AG10803 (cell line): ENCODE data around the gene MED25.

Source experiments
- DNase-seq: peaks from one replicate; pipeline ENCODE4 v3.0.0; 2010; ENCODE audit warnings: low read depth
- H3K4me3 ChIP-seq: 2 replicates; pipeline ENCODE4 v1.5.1; 2011; ENCODE audit warnings: mild to moderate bottlenecking, low read length, control low read depth
- TF ChIP-seq, protein P1 (sequence below): conservative IDR thresholded peaks from 2 replicates; pipeline ENCODE4 v1.5.1; 2011; ENCODE audit warnings: mild to moderate bottlenecking, low read length, control low read depth, inconsistent platforms

The MED25 gene

DNA sequence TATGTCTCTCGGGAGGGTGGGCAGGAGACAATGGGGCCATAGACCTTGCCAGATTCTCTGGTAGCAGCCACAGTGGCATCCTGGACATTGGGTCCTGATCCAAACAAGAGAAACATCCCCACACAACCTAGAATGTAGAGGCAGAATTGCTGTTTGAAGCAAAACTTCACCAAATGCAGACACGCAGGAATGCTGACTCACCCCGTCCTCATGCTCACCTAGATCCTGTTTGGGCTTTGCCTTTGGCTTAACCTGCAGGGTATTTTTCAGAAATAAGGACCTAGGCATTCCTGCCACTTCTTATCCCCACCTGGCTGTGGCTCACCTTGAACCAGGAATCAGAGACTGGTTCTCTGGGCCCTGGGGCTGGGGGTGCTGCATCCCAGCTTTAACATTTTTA lies 66.7 kb downstream of the MED25 start:
- no peak for DNase-seq
- TF ChIP-seq, protein P1, sequence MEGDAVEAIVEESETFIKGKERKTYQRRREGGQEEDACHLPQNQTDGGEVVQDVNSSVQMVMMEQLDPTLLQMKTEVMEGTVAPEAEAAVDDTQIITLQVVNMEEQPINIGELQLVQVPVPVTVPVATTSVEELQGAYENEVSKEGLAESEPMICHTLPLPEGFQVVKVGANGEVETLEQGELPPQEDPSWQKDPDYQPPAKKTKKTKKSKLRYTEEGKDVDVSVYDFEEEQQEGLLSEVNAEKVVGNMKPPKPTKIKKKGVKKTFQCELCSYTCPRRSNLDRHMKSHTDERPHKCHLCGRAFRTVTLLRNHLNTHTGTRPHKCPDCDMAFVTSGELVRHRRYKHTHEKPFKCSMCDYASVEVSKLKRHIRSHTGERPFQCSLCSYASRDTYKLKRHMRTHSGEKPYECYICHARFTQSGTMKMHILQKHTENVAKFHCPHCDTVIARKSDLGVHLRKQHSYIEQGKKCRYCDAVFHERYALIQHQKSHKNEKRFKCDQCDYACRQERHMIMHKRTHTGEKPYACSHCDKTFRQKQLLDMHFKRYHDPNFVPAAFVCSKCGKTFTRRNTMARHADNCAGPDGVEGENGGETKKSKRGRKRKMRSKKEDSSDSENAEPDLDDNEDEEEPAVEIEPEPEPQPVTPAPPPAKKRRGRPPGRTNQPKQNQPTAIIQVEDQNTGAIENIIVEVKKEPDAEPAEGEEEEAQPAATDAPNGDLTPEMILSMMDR = no peak
- no peak overlapping the region for H3K4me3 ChIP-seq
